ENCODE results near the gene POMGNT1.
"Not testable (repeated sequence)": the region's sequence is repeated elsewhere in the genome, so short reads cannot be mapped to it uniquely, and the experiment has no call there.

Gene POMGNT1

DNA sequence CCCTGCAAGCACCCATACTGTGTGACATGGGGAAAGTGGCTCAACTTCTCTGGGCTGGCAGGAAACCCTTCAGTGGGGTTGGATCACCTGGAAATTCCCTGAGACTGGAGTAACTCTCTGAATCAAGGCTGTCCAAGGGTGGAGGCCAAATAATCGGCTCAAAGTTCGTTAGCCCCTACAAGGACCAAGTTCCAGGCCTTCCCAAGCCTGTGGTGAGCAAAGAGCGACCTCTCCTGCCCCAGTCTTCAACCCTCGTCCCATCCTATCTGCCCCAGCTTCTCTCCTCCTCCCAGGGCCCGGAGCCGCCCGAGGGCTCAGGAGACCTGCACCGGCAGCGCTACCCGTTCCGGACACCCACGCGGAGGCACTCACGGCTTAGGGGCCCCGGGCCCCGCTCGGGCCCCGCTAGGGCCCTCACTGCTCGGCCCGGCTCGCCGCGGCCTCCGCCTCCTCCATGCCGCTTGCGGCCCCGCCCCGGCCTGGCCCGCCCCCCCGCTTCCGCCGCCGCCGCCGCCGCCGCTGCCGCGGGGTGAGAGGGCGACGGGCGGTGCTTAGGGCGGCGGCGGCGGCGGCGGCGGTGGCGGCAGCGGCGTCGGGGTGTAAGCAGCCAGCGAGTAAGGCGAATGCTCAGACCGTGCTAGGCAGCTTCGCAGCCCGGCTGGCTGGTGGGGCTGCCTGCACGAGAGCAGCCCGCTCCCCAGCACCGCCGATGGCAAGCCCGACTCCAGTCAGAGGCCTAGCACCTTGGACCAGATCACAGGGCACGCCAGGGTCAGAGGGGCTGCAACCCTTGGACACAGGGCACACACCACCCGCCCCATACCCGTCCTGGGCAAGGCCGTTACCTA is at the start of gene POMGNT1:
POMGNT1 (minus strand) TSS at position 471 of the 848 bp plus-strand sequence. CDS start 613 bp downstream, outside the sequence.
- peak; percentile 67 for DNase-seq
- in situ Hi-C loops (cut with HindIII; ENCODE audit: low pct_ligation_motif_present, low pct_unique_long_range_greater_than_20kb, low sequenced_read_pairs), result loop anchor here (25.0 kb wide), 1 partner anchor 161 kb away; no protein-coding TSS in a partner anchor

DNA sequence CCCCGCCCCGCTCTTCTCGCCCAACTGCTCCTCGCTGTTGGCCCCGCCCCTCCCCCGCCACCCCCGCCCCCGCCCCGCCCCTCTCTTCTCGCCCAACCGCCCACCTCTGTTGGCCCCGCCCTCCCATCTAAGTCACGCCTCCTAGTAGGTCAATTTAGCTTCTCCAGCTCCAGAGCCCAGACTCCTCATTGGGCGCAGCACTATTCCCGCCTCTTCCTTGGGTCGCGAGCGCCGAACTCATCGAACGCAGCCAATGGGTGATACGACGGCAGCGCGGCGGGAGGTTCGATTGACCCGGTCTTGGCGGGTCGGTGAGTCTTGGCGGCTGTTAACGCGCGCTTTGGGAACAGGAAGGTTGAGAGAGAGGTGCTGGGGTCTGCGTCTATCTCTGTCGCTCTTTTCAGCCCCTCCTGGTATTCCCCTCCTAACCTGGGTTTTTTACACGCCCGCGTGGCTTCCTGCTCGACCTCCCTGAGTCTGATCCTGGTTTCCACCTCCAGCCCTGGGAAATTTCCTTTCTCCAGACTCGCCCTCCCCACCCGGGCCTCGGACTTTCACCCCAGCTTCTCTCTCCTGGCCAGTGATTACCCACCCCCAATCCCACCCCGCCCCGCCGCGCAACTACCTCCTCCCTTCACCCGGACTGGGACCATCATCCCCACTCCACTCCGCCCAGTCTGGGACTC is 49.3 kb upstream of the POMGNT1 start, which contains the start of gene RAD54L:
RAD54L (plus strand) TSS at position 328 of the 686 bp plus-strand sequence. CDS start 643 bp downstream, outside the sequence.
- DNase-seq, result peak; percentile 97
- in situ Hi-C loops (cut with HindIII; ENCODE audit: low pct_ligation_motif_present, low pct_unique_long_range_greater_than_20kb, low sequenced_read_pairs), result no loop called here

DNA sequence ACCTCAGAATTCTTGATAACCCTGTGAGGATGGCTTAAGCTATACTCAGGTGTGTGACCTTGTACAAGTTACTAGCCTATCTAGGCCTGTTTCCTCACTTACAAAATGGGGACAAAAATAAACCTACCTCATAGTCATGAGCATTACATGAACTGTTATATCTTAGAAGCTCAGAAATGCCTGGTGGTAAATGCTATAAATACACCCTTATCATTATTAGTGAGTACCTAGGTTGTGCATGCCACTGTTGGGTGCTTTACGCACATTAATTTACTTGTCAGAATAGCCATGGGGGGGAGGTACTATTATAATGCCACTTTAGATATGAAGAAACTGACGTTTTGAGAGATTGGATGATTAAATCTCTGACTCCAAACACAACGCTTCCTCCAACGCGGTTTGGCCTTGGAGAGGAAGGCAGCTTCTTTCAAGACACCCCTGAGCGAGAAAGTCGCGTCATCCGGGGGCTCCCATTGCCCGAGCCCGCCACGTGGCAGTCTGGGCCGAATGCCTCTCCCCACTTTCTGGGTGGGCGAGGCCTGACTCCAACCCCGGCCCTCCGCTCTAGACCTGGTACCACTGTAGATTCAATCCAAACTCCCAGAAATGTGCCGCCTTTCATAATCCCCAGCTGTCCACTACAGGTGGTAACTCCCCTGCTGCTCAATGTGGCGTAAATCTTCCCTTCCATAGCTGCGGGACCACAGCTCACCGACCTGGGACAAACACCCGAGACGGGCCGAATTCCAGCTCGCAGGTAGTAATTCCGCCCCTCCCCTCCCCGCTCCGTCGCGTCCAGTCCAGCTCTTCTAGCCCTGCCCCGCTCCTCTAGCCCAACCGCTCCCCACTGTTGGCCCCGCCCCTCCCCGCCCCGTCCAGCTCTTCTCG is 48.6 kb upstream of the POMGNT1 start:
- in situ Hi-C loops (cut with HindIII; ENCODE audit: low pct_ligation_motif_present, low pct_unique_long_range_greater_than_20kb, low sequenced_read_pairs), result no loop called here
- DNase-seq, result peak; percentile 55

DNA sequence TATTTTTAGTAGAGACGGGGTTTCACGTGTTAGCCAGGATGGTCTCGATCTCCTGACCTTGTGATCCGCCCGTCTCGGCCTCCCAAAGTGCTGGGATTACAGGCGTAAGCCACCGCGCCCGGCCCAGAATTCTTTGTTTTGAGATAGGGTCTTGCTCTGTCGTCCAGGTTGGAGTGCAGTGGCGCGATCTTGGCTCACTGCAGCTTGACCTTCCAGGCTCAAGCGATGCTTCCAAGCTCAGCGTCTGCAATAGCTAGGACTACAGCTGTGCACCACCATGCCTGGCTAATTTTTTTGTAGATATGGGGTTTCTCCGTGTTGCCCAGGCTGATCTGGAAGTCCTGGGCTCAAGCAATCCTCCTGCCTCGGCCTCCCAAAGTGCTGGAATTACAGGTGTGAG is 47.9 kb upstream of the POMGNT1 start:
- in situ Hi-C loops (cut with HindIII; ENCODE audit: low pct_ligation_motif_present, low pct_unique_long_range_greater_than_20kb, low sequenced_read_pairs); DNase-seq: not testable (repeated sequence)

DNA sequence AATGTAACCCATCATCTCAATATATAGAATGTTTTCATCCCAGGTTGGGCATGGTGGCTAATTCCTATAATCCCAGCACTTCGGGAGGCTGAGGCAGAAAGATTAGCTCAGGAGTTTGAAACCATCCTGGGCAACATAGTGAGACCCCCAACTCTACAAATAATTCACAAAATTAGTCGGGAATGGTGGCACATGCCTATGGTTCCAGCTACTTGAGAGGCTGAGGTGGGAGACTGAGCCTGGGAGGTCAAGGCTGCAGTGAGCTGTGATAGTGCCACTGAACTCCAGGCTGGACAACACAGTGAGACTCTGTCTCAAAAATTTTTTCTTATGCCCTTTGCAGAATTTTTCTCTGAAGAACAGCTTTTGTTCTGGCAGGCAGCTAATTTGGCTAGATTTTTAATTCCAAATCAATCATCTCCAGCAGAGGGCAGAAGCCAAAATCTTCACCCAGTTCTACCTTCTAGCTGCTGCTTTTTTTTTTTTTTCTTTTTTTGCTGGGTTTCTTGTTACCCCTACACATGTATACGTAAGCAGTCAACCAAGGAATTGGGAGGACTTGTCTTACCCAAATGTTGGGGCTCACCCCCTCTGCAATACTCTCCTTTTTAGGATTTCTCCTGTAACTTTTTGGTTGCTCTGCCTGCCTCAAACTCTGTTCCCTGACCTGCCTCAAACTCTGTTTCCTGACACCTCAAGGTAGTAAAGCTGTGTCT is 46.6 kb upstream of the POMGNT1 start:
- peak; percentile 39 for DNase-seq
- in situ Hi-C loops (cut with HindIII; ENCODE audit: low pct_ligation_motif_present, low pct_unique_long_range_greater_than_20kb, low sequenced_read_pairs), result no loop called here

DNA sequence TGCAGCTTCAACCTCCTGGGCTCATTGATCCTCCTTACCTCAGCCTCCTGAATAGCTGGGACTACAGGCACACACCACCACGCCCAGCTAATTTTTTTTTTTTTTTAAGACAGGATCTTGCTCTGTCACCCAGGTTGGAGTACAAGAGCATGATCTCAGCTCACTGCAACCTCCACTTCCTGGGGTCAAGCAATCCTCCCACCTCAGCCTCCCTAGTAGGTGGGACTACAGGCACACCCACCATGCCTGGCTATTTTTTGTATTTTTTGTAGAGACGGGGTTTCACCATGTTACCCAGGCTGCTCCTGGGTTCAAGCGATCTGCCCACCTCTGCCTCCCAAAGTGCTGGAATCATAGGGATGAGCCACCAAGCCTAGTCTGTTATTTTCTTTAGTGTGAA is 45.6 kb upstream of the POMGNT1 start:
- DNase-seq; in situ Hi-C loops (cut with HindIII; ENCODE audit: low pct_ligation_motif_present, low pct_unique_long_range_greater_than_20kb, low sequenced_read_pairs): not testable (repeated sequence)

DNA sequence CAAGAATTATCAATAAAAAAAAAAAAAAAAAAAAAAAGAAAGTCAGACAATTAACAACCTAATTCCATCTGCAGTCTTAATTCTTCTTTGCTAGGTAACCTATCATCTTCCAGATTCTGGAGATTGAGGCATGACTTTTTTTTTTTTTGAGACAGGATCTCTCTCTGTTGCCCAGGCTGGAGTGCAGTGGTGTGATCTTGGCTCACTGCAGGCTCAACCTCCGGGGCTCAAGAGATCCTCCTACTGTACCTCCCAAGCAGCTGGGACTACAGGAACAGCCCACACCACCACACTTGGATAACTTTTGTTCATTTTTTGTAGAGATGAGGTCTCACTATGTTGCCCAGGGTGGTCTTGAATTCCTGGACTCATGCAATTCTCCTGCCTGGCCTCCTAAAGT is 44.7 kb upstream of the POMGNT1 start:
- DNase-seq, result no peak
- in situ Hi-C loops (cut with HindIII; ENCODE audit: low pct_ligation_motif_present, low pct_unique_long_range_greater_than_20kb, low sequenced_read_pairs), result no loop called here

DNA sequence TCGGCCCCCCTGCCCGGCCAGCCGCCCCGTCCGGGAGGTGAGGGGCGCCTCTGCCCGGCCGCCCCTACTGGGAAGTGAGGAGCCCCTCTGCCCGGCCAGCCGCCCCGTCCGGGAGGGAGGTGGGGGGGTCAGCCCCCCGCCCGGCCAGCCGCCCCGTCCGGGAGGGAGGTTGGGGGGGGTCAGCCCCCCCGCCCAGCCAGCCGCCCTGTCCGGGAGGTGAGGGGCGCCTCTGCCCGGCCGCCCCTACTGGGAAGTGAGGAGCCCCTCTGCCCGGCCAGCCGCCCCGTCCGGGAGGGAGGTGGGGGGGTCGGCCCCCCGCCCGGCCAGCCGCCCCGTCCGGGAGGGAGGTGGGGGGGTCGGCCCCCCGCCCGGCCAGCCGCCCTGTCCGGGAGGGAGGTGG is 43.5 kb upstream of the POMGNT1 start:
- in situ Hi-C loops (cut with HindIII; ENCODE audit: low pct_ligation_motif_present, low pct_unique_long_range_greater_than_20kb, low sequenced_read_pairs); DNase-seq: not testable (repeated sequence)

DNA sequence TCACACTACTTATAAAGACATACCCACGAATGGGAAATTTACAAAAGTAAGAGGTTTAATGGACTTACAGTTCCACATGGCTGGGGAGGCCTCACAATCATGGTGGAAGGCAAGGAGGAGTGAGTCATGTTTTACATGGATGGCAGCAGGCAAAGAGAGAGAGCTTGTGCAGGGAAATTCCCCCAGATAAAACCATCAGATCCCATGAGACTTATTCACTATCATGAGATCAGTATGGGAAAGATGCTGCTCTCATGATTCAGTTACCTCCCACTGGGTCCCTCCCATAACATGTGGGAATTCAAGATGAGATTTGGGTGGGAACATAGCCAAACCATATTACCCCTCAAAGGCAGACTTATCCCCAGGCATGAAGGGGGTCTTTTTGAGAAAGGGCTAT is 40.6 kb upstream of the POMGNT1 start:
- in situ Hi-C loops (cut with HindIII; ENCODE audit: low pct_ligation_motif_present, low pct_unique_long_range_greater_than_20kb, low sequenced_read_pairs), result not testable (repeated sequence)
- peak; percentile 45 for DNase-seq

DNA sequence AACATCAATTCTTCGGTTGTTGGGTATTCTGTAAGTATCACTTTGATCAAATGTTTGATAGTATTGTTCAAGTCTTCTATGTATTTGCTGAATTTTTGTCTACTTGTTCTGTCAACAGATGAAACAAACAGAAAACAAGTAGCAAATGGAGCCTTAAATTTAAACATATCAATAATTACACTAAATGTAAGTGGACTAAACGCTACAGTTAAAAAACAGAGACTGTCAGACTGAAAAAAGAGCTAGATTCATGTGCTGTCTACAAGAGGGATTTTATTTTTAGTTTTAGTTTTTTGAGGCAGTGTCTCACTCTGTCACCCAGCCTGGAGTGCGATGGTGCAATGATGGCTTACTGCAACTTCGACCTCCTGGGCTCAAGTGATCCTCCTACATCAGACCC is 38.6 kb upstream of the POMGNT1 start:
- in situ Hi-C loops (cut with HindIII; ENCODE audit: low pct_ligation_motif_present, low pct_unique_long_range_greater_than_20kb, low sequenced_read_pairs), result no loop called here
- no peak for DNase-seq

DNA sequence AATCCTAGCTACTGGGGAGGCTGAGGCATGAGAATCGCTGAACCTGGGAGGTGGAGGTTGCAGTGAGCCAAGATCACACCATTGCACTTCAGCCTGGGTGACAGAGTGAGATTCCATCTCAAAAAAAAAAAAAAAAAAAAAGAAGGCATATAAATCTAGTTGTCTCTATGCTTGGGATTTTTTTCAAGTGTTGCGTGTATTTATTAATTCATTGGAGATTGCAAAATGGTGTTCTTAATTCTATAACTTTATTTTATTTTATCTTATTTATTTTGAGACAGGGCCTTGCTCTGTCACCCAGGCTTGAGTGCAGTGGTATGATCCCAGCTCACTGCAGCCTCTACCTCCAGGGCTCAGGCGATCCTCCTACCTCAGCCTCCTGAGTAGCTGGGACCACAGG is 33.0 kb upstream of the POMGNT1 start:
- in situ Hi-C loops (cut with HindIII; ENCODE audit: low pct_ligation_motif_present, low pct_unique_long_range_greater_than_20kb, low sequenced_read_pairs); DNase-seq: not testable (repeated sequence)

DNA sequence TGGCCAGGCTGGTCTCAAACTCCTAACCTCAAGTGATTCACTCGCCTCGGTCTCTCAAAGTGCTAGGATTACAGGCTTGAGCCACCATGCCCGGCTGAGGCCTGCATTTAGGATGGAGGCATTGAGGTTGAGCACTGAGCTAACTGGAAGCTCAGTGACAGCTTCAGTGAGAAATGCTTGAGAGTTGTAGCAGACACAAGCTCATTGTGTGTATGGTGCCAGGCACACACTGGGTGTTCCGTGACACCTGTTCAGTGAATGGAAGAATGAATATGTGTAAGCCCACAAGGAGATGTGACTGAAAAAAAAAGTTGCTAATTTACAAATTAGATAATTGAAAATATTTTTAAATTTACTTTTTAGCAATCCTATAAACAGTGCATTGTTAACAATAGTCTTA is 26.7 kb upstream of the POMGNT1 start:
- DNase-seq, result no peak
- in situ Hi-C loops (cut with HindIII; ENCODE audit: low pct_ligation_motif_present, low pct_unique_long_range_greater_than_20kb, low sequenced_read_pairs), result no loop called here

DNA sequence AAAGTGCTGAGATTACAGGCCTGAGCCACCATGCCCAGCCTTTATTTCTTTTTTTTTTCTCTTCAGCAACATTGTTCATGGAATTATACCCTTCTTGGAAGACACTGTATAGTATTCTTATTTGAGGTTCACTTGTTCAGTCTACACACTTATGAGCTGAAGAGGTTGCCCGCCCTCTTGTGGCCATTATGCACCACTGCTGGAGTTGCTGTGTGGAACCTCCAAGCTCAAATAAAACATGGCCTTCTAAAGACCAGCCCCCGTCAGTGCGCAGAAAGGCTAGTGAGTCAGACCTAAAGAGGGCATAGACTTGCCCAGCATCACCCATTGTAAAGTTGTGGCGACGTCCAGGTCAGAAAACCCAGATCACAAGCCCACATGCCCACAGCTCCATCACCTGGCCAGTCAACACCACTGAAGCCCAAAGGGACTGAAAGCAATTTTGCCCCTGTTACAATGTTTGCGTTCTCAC is 25.3 kb upstream of the POMGNT1 start:
- in situ Hi-C loops (cut with HindIII; ENCODE audit: low pct_ligation_motif_present, low pct_unique_long_range_greater_than_20kb, low sequenced_read_pairs), result no loop called here
- peak; percentile 79 for DNase-seq

DNA sequence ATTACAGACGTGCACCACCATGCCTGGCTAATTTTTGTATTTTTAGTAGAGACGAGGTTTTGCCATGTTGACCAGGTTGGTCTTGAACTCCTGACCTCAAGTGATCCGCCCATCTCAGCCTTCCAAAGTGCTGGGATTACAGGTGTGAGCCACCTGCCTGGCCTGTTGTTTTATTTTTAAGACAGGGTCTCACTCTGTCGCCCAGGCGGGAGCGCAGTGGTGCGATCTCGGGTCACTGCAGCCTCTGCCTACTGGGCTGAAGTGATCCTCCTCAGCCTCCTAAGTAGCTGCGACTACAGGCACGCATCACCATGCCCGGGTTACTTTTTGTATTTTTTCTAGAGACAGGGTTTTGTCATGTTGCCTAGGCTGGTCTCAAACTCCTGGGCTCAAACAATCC is 24.8 kb upstream of the POMGNT1 start:
- in situ Hi-C loops (cut with HindIII; ENCODE audit: low pct_ligation_motif_present, low pct_unique_long_range_greater_than_20kb, low sequenced_read_pairs), result not testable (repeated sequence)

DNA sequence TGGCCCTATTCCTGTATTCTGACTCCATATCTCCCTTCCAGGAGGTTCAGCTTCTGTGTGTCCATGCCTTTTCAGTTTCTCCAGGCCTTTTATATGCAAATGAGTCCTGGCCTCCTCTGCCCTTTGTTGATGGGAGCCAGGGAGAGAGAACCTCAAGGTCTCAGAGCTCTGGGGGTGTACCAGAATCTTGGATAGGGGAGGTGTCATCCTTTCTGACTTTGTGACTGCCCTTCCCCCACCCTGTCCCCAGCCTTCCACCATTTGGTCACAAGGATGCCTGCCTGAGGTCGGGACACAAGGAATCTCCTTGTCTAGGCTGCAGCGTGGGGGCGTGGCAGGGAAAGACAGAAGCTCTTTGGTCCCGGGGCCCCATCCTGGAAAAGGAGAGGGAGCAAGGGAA is 23.5 kb upstream of the POMGNT1 start:
- no peak for DNase-seq

More for the DNA sequence above, 24.8 kb upstream of the POMGNT1 start:
- DNase-seq, result not testable (repeated sequence)

DNA sequence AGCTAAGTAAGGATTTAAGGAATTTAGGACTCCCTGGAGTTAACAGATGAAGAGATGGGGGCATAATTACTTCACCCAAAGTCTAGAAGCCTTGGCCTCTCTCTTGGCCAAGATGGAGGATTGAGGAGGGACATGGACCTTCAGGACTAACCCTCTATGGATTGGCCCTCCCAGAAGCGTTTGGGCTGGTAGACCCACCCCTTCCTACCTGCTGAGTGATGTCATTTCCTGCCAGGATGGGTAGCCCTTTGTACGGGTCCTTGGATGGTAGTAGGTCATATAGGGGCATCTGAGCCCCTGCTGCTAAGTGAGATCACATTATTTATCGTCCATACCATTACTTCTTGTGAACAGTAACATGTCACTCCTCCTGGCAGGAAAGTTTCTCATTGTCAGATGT is 22.6 kb upstream of the POMGNT1 start:
- in situ Hi-C loops (cut with HindIII; ENCODE audit: low pct_ligation_motif_present, low pct_unique_long_range_greater_than_20kb, low sequenced_read_pairs), result no loop called here

More for the DNA sequence above, 23.5 kb upstream of the POMGNT1 start:
- in situ Hi-C loops (cut with HindIII; ENCODE audit: low pct_ligation_motif_present, low pct_unique_long_range_greater_than_20kb, low sequenced_read_pairs), result no loop called here

DNA sequence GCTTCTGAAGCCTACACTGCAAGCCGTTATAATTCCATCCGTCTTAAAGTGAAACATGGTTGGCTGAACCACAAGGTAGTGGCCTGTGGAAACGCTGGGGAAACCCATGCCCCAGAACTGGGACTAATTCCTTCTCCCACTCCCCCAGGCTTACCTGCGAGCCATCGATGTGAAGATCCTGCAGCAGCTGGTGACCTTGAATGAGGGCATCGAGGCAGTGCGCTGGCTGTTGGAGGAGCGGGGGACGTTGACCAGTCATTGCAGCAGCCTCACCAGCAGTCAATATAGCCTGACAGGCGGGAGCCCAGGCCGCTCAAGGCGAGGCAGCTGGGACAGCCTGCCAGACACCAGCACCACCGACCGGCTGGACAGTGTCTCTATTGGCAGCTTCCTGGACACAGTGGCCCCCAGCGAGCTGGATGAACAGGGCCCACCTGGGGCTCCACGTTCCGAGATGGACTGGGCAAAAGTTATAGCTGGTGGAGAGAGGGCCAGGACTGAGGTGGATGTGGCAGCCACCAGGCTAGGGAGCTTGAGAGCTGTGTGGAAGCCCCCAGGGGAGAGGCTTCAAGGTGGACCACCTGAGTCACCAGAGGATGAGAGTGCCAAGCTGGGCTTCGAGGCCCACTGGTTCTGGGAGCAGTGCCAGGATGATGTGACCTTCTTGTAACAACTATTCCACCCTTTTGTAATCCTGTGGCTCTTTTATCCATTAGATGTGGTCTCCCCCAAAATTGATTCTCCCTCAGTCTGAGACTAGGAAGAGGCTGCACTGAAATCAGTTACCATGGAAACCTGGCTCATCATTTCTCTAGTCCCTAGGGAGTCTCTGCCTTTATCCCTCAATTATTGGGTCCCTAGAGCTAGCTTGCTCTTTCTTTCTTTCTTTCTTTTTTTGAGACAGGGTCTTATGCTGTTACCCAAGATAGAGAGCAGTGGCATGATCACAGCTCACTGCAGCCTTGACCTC is 21.6 kb upstream of the POMGNT1 start:
- no peak for DNase-seq
- in situ Hi-C loops (cut with HindIII; ENCODE audit: low pct_ligation_motif_present, low pct_unique_long_range_greater_than_20kb, low sequenced_read_pairs), result no loop called here

More for the DNA sequence above, 22.6 kb upstream of the POMGNT1 start:
- no peak for DNase-seq
